ENCODE data around the gene DIPK1B. TPM values are rescaled to one million over a fixed set of nuclear protein-coding genes. Genes with fewer than 3 reads are reported as not detected.
"Not testable (repeated sequence)": the region's sequence is repeated elsewhere in the genome, so short reads cannot be mapped to it uniquely, and the experiment has no call there.

DIPK1B gene
- total and polyA plus RNA-seq, 9 donors = 14.1 to 25.3 (median 20.3) TPM

- Histone ChIP-seq H3K9me3 (replicated peaks; ENCODE audit: control insufficient read depth, low read depth, low read length) (peaks cover 6% of the 10 kb centered on the region), H3K36me3 (ENCODE audit: control insufficient read depth, insufficient read depth, low read length) (no peaks in the 10 kb centered on the region), H3K4me1 (ENCODE audit: control insufficient read depth, insufficient read depth, low read length) (peaks cover 31% of the 10 kb centered on the region), H3K4me3 (ENCODE audit: low read length) (no peak overlapping the region), H3K27ac (ENCODE audit: low read length) (no peak overlapping the region), H3K27me3 (ENCODE audit: control insufficient read depth, insufficient read depth, low read length) (peaks cover 9% of the 10 kb centered on the region)
- no peak for DNase-seq
- WGBS (ENCODE audit: insufficient coverage) = 79% methylated on average over 16 of the region's 27 CpGs
Observed at GRCh38 chr9:136759436-136760325, 47.3 kb downstream of the DIPK1B start.

GRCh38 chr9:136760424-136760823 is 48.1 kb downstream of the DIPK1B start:
- H3K36me3 ChIP-seq (ENCODE audit: control insufficient read depth, insufficient read depth, low read length) = no peaks in the 10 kb centered on the region
- peaks cover 9% of the 10 kb centered on the region for H3K27me3 ChIP-seq (ENCODE audit: control insufficient read depth, insufficient read depth, low read length)
- H3K4me3 ChIP-seq (ENCODE audit: low read length) = no peak overlapping the region
- DNase-seq = no peak
- H3K9me3 ChIP-seq (replicated peaks; ENCODE audit: control insufficient read depth, low read depth, low read length) = peaks cover 6% of the 10 kb centered on the region
- peaks cover 31% of the 10 kb centered on the region for H3K4me1 ChIP-seq (ENCODE audit: control insufficient read depth, insufficient read depth, low read length)
- H3K27ac ChIP-seq (ENCODE audit: low read length) = no peak overlapping the region
- 51% methylated on average over 21 of the region's 25 CpGs for WGBS (ENCODE audit: insufficient coverage)

GRCh38 chr9:136760834-136761544 is 48.6 kb downstream of the DIPK1B start:
- DNase-seq = peak; percentile 52
- not testable (repeated sequence) for H3K27ac ChIP-seq (ENCODE audit: low read length); H3K36me3 ChIP-seq (ENCODE audit: control insufficient read depth, insufficient read depth, low read length); H3K9me3 ChIP-seq (replicated peaks; ENCODE audit: control insufficient read depth, low read depth, low read length); H3K27me3 ChIP-seq (ENCODE audit: control insufficient read depth, insufficient read depth, low read length); H3K4me3 ChIP-seq (ENCODE audit: low read length)
- peaks cover 31% of the 10 kb centered on the region for H3K4me1 ChIP-seq (ENCODE audit: control insufficient read depth, insufficient read depth, low read length)
- 46% methylated on average over 20 of the region's 22 CpGs for WGBS (ENCODE audit: insufficient coverage)

- H3K27me3 ChIP-seq (ENCODE audit: control insufficient read depth, insufficient read depth, low read length) = peaks cover 9% of the 10 kb centered on the region
- DNase-seq = no peak
- WGBS (ENCODE audit: insufficient coverage) = 85% methylated on average over 5 of the region's 13 CpGs
Observed at GRCh38 chr9:136761545-136761981, 49.2 kb downstream of the DIPK1B start.

GRCh38 chr9:136762221-136762691 is 49.9 kb downstream of the DIPK1B start:
- DNase-seq = no peak
- peaks cover 9% of the 10 kb centered on the region for H3K27me3 ChIP-seq (ENCODE audit: control insufficient read depth, insufficient read depth, low read length)
- WGBS (ENCODE audit: insufficient coverage) = 52% methylated on average over 5 of the region's 17 CpGs

More at GRCh38 chr9:136761545-136761981, 49.2 kb downstream of the DIPK1B start:
- Histone ChIP-seq H3K4me1 (ENCODE audit: control insufficient read depth, insufficient read depth, low read length) (peaks cover 28% of the 10 kb centered on the region), H3K27ac (ENCODE audit: low read length) (no peak overlapping the region), H3K36me3 (ENCODE audit: control insufficient read depth, insufficient read depth, low read length) (no peaks in the 10 kb centered on the region), H3K4me3 (ENCODE audit: low read length) (no peak overlapping the region), H3K9me3 (replicated peaks; ENCODE audit: control insufficient read depth, low read depth, low read length) (no peaks in the 10 kb centered on the region)

GRCh38 chr9:136762915-136763648 is 50.7 kb downstream of the DIPK1B start:
- no peak overlapping the region for H3K4me3 ChIP-seq (ENCODE audit: low read length)
- WGBS (ENCODE audit: insufficient coverage) = 20% methylated on average over 17 of the region's 37 CpGs
- H3K27ac ChIP-seq (ENCODE audit: low read length) = no peak overlapping the region
- no peaks in the 10 kb centered on the region for H3K36me3 ChIP-seq (ENCODE audit: control insufficient read depth, insufficient read depth, low read length)
- peaks cover 17% of the 10 kb centered on the region for H3K4me1 ChIP-seq (ENCODE audit: control insufficient read depth, insufficient read depth, low read length)
- no peaks in the 10 kb centered on the region for H3K9me3 ChIP-seq (replicated peaks; ENCODE audit: control insufficient read depth, low read depth, low read length)
- peaks cover 12% of the 10 kb centered on the region for H3K27me3 ChIP-seq (ENCODE audit: control insufficient read depth, insufficient read depth, low read length)
- DNase-seq = peak; percentile 32

More at GRCh38 chr9:136762221-136762691, 49.9 kb downstream of the DIPK1B start:
- H3K4me1 ChIP-seq (ENCODE audit: control insufficient read depth, insufficient read depth, low read length) = peaks cover 25% of the 10 kb centered on the region
- no peak overlapping the region for H3K4me3 ChIP-seq (ENCODE audit: low read length)
- no peaks in the 10 kb centered on the region for H3K9me3 ChIP-seq (replicated peaks; ENCODE audit: control insufficient read depth, low read depth, low read length)
- H3K36me3 ChIP-seq (ENCODE audit: control insufficient read depth, insufficient read depth, low read length) = no peaks in the 10 kb centered on the region
- no peak overlapping the region for H3K27ac ChIP-seq (ENCODE audit: low read length)

GRCh38 chr9:136763649-136764035 is 51.3 kb downstream of the DIPK1B start:
- 75% methylated on average over 14 of the region's 14 CpGs for WGBS (ENCODE audit: insufficient coverage)
- Histone ChIP-seq H3K4me1 (ENCODE audit: control insufficient read depth, insufficient read depth, low read length) (peaks cover 11% of the 10 kb centered on the region), H3K36me3 (ENCODE audit: control insufficient read depth, insufficient read depth, low read length) (no peaks in the 10 kb centered on the region), H3K27ac (ENCODE audit: low read length) (no peak overlapping the region), H3K27me3 (ENCODE audit: control insufficient read depth, insufficient read depth, low read length) (peaks cover 13% of the 10 kb centered on the region), H3K9me3 (replicated peaks; ENCODE audit: control insufficient read depth, low read depth, low read length) (no peaks in the 10 kb centered on the region), H3K4me3 (ENCODE audit: low read length) (no peak overlapping the region)
- DNase-seq = no peak

- Histone ChIP-seq H3K36me3 (ENCODE audit: control insufficient read depth, insufficient read depth, low read length) (no peaks in the 10 kb centered on the region), H3K9me3 (replicated peaks; ENCODE audit: control insufficient read depth, low read depth, low read length) (no peaks in the 10 kb centered on the region), H3K27ac (ENCODE audit: low read length) (no peak within 1 kb of the TSS), H3K27me3 (ENCODE audit: control insufficient read depth, insufficient read depth, low read length) (peaks cover 13% of the 10 kb centered on the region), H3K4me1 (ENCODE audit: control insufficient read depth, insufficient read depth, low read length) (peaks cover 7% of the 10 kb centered on the region), H3K4me3 (ENCODE audit: low read length) (no peak within 1 kb of the TSS)
- DNase-seq = no peak
- 62% methylated on average over 13 of the region's 14 CpGs for WGBS (ENCODE audit: insufficient coverage)
Observed at GRCh38 chr9:136764301-136764891, 52.0 kb downstream of the DIPK1B start, which contains the start of gene LCN15. TSS of gene LCN15 (minus strand) at chr9:136764518. CDS start at chr9:136764488, 30 bp downstream.

- H3K4me1 ChIP-seq (ENCODE audit: control insufficient read depth, insufficient read depth, low read length) = peaks cover 7% of the 10 kb centered on the region
- WGBS (ENCODE audit: insufficient coverage) = 79% methylated on average over 10 of the region's 14 CpGs
- no peak overlapping the region for H3K4me3 ChIP-seq (ENCODE audit: low read length)
- H3K9me3 ChIP-seq (replicated peaks; ENCODE audit: control insufficient read depth, low read depth, low read length) = no peaks in the 10 kb centered on the region
- no peaks in the 10 kb centered on the region for H3K36me3 ChIP-seq (ENCODE audit: control insufficient read depth, insufficient read depth, low read length)
- no peak overlapping the region for H3K27ac ChIP-seq (ENCODE audit: low read length)
- no peak for DNase-seq
- peaks cover 13% of the 10 kb centered on the region for H3K27me3 ChIP-seq (ENCODE audit: control insufficient read depth, insufficient read depth, low read length)
Observed at GRCh38 chr9:136765041-136765440, 52.7 kb downstream of the DIPK1B start.
